MCF 10A (cell line): ENCODE results near the gene CFAP58. TPM values are rescaled to one million over a fixed set of nuclear protein-coding genes. Genes with fewer than 3 reads are reported as not detected.
"Not testable (repeated sequence)": the region's sequence is repeated elsewhere in the genome, so short reads cannot be mapped to it uniquely, and the experiment has no call there.

Source experiments
- BruUV-seq: library from RNA; stranded (reverse); fragments of 400-500 nt; replicated peaks from 2 replicates; lab custom pipeline; 2021; lab: Mats Ljungman, UMichigan
- CTCF ChIA-PET: fragments of 300-600 bp; sonication (Branson Sonifier 250); formaldehyde crosslinking; extraction: SDS; loops from one replicate; lab custom pipeline; 2021; ENCODE audit warnings: antibody characterized with exemption, inconsistent platforms; lab: Yijun Ruan, JAX
- POLR2A ChIA-PET: fragments of 300-600, 350-650 bp; sonication (Branson Sonifier 250); formaldehyde crosslinking; extraction: SDS; loops from one replicate; lab custom pipeline; 2020; ENCODE audit warnings: antibody characterized with exemption, inconsistent platforms; lab: Yijun Ruan, JAX
- DNase-seq: peaks from one replicate; pipeline ENCODE4 v3.0.0-alpha.2; 2018; ENCODE audit not compliant: unreplicated experiment
- H3K27ac Mint-ChIP-seq: one replicate; pipeline ENCODE4 v1.8.0; 2022; ENCODE audit warnings: mild to moderate bottlenecking, low read depth, mixed read lengths; ENCODE audit not compliant: unreplicated experiment
- H3K27me3 Mint-ChIP-seq: one replicate; pipeline ENCODE4 v1.8.0; 2022; ENCODE audit warnings: mixed read lengths; ENCODE audit not compliant: insufficient read depth, unreplicated experiment
- H3K36me3 Mint-ChIP-seq: one replicate; pipeline ENCODE4 v1.8.0; 2022; ENCODE audit warnings: mild to moderate bottlenecking, moderate library complexity, mixed read lengths; ENCODE audit not compliant: insufficient read depth, unreplicated experiment
- H3K4me1 Mint-ChIP-seq: one replicate; pipeline ENCODE4 v1.8.0; 2022; ENCODE audit warnings: mixed read lengths; ENCODE audit not compliant: insufficient read depth, unreplicated experiment
- H3K4me3 Mint-ChIP-seq: one replicate; pipeline ENCODE4 v1.8.0; 2022; ENCODE audit warnings: mild to moderate bottlenecking, moderate library complexity, mixed read lengths; ENCODE audit not compliant: unreplicated experiment
- H3K9me3 Mint-ChIP-seq: one replicate; pipeline ENCODE4 v1.8.0; 2022; ENCODE audit warnings: mixed read lengths; ENCODE audit not compliant: unreplicated experiment
- intact Hi-C: fragments of 100-400 bp; cut with micrococcal nuclease; formaldehyde crosslinking; loops from 2 replicates; pipeline ENCODE4 v1.14.1; 2022
- total RNA-seq: library from RNA; stranded (reverse); gene quantifications from 2 replicates; pipeline ENCODE4 v1.2.3, GENCODE V29; 2022
- TF ChIP-seq, protein P1 (sequence below): fragments of 200-600 bp; IDR thresholded peaks from one replicate; pipeline ENCODE4 v1.8.0; 2022; ENCODE audit warnings: antibody characterized with exemption, mild to moderate bottlenecking; ENCODE audit not compliant: unreplicated experiment

CFAP58 gene
- total RNA-seq, 1 experiment from 2014 or later: 0.89 TPM

DNA sequence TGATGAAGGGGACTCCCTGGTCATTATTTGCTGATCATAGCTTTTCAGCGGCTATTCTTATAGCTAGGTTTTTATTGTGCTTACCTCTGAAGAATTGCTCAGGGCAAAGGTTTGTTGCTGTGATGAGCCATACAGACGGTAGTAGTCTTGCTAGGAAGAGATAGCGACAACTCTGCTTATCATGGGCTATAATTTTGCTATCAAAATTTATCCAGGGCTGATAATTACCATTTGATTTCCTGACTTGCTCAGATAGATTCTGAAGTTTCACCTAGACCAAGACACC lies 103.9 kb downstream of the CFAP58 start:
- POLR2A ChIA-PET: no interaction called here
- Mint-ChIP-seq H3K27ac (no peak overlapping the region), H3K36me3 (no peaks in the 10 kb centered on the region), H3K4me3 (no peak overlapping the region), H3K27me3 (no peaks in the 10 kb centered on the region), H3K4me1 (peaks cover 13% of the 10 kb centered on the region), H3K9me3 (no peaks in the 10 kb centered on the region)
- no peak for DNase-seq
- TF ChIP-seq, protein P1, sequence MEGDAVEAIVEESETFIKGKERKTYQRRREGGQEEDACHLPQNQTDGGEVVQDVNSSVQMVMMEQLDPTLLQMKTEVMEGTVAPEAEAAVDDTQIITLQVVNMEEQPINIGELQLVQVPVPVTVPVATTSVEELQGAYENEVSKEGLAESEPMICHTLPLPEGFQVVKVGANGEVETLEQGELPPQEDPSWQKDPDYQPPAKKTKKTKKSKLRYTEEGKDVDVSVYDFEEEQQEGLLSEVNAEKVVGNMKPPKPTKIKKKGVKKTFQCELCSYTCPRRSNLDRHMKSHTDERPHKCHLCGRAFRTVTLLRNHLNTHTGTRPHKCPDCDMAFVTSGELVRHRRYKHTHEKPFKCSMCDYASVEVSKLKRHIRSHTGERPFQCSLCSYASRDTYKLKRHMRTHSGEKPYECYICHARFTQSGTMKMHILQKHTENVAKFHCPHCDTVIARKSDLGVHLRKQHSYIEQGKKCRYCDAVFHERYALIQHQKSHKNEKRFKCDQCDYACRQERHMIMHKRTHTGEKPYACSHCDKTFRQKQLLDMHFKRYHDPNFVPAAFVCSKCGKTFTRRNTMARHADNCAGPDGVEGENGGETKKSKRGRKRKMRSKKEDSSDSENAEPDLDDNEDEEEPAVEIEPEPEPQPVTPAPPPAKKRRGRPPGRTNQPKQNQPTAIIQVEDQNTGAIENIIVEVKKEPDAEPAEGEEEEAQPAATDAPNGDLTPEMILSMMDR: no peak
- intact Hi-C loops: no loop called here
- BruUV-seq: no TSS peak
- CTCF ChIA-PET: interaction anchor here (0.7 kb wide), 2 partner anchors 123 to 158 kb away, joined by 3 to 4 read pairs; no protein-coding TSS in a partner anchor

DNA sequence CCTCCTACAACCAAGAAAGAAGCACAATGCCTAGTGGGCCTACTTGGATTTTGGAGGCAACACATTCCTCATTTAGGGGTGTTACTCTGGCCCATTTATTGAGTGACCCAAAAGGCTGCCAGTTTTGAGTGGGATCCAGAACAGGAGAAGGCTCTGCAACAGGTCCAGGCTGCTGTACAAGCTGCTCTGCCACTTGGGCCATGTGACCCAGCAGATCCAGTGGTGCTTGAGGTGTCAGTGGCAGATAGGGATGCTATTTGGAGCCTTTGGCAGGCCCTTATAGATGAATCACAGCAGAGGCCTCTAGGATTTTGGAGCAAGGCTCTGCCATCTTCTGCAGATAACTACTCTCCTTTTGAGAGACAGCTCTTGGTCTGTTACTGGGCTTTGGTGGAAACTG lies 111.9 kb downstream of the CFAP58 start:
- POLR2A ChIA-PET, DNase-seq, BruUV-seq, H3K36me3 Mint-ChIP-seq, H3K27ac Mint-ChIP-seq, CTCF ChIA-PET, H3K4me3 Mint-ChIP-seq, intact Hi-C loops, H3K27me3 Mint-ChIP-seq, H3K9me3 Mint-ChIP-seq, H3K4me1 Mint-ChIP-seq: not testable (repeated sequence)

DNA sequence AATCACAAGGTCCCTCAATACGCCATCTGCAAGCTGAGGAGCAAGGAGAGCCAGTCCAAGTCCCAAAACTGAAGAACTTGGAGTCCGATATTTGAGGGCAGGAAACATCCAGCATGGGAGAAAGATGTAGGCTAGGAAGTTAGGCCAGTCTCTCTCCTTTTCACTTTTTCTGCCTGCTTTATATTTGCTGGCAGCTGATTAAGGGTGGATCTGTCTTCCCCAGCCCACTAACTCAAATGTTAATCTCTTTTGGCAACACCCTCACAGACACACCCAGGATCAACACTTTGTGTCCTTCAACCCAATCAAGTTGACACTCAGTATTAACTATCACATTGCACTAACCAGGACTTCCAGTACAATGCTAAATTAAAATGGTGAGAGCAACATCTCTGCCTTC lies 115.2 kb downstream of the CFAP58 start:
- BruUV-seq, intact Hi-C loops, H3K9me3 Mint-ChIP-seq, H3K36me3 Mint-ChIP-seq, DNase-seq, H3K4me3 Mint-ChIP-seq, H3K27ac Mint-ChIP-seq, H3K27me3 Mint-ChIP-seq, POLR2A ChIA-PET, CTCF ChIA-PET: not testable (repeated sequence)
- H3K4me1 Mint-ChIP-seq: peaks cover 26% of the 10 kb centered on the region

DNA sequence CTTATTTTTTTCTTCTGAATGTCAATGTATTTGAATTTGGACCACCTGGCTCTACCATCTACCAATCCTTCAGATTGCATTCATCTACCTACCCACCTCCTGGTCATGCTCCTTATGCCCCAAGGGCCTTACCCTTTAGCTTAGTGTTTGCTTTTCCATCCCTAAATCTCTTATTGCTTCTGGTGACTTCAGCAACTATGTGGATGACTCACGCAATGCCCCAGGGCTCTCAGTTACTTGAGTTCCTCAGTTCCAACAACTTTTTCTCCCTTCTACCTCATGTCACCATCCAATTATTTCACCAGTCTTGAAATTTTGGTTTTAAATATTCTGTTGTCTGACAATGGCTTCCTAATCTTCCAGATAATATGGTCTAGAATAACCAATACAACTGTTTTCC lies 118.9 kb downstream of the CFAP58 start:
- Mint-ChIP-seq H3K27me3 (no peaks in the 10 kb centered on the region), H3K4me1 (peaks cover 30% of the 10 kb centered on the region), H3K36me3 (no peaks in the 10 kb centered on the region), H3K27ac (peak overlapping the region; percentile 31), H3K9me3 (peaks cover 7% of the 10 kb centered on the region), H3K4me3 (no peak overlapping the region)
- CTCF ChIA-PET: interaction anchor here (1.9 kb wide), 1 partner anchor 65 kb away, joined by 5 read pairs; no protein-coding TSS in a partner anchor
- DNase-seq: peak; percentile 70
- BruUV-seq: no TSS peak
- TF ChIP-seq, protein P1: no peak
- POLR2A ChIA-PET: interaction anchor here (1.0 kb wide), 1 partner anchor 47 kb away, joined by 3 read pairs; no protein-coding TSS in a partner anchor
- intact Hi-C loops: no loop called here

DNA sequence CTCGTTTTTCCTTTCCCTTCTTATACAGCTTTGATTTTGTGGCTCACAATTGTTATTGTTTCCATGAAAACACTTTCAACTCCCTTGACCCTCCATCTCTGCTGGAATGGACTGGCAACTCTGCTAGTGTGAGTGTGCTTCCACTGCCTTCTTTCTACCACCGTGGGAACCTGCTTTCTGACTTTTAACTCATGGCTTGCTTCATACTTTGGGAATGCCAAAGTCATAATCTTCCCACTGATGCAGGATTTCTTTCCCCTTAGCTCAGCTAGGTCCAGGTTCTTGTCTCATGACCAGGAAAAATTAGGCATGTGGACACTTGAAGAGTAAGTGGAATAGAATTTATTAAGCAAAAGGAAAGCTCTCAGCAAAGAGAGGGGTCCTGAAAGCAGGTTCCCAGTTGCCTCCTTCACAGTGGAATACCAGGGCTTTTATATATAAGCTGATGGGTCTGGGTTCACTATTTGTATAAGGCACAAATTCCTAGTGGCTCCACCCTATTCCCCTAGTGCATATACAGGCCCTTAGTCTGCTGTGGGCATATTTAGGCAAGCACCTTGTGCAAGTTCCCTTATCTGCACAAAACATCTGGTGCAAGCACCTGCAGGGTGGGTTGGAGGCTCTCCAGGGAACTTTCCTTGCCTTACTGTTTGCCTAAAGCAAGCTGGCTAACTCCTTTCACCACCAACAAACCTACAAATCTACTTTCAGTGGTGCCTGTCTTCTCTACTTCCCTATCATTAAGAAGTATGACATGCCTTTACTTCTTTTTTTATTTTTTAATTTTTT lies 119.5 kb downstream of the CFAP58 start:
- no TSS peak for BruUV-seq
- DNase-seq: peak; percentile 18
- intact Hi-C loops: no loop called here
- POLR2A ChIA-PET: interaction anchor here (0.5 to 1.0 kb wide), 4 partner anchors 11 to 96 kb away, joined by 3 to 4 read pairs (median 3); no protein-coding TSS in a partner anchor
- CTCF ChIA-PET: interaction anchor here (0.5 to 1.9 kb wide), 6 partner anchors 66 to 1520 kb away, joined by 3 to 6 read pairs (median 4); no protein-coding TSS in a partner anchor
- TF ChIP-seq, protein P1: no peak
- H3K27ac Mint-ChIP-seq: peak overlapping the region; percentile 31
- no peak overlapping the region for H3K4me3 Mint-ChIP-seq
- H3K4me1 Mint-ChIP-seq: peaks cover 30% of the 10 kb centered on the region
- H3K9me3 Mint-ChIP-seq: peaks cover 7% of the 10 kb centered on the region
- H3K36me3 Mint-ChIP-seq: no peaks in the 10 kb centered on the region
- H3K27me3 Mint-ChIP-seq: no peaks in the 10 kb centered on the region
